Skin of body (tissue), 2 donors: Measurements from ENCODE around the gene SNX4. TPM values are rescaled to one million over a fixed set of nuclear protein-coding genes. Genes with fewer than 3 reads are reported as not detected.
"Not testable (repeated sequence)": the region's sequence is repeated elsewhere in the genome, so short reads cannot be mapped to it uniquely, and the experiment has no call there.

Source experiments
- DNase-seq: peaks from one replicate; lab custom pipeline; 2025; lab: John Stamatoyannopoulos, UW
- total RNA-seq: library from RNA; depleted of rRNA; stranded (reverse); fragments of >200 nt; gene quantifications from one replicate; pipeline ENCODE4 v1.2.3, GENCODE V29; 2014

The SNX4 gene
- total RNA-seq: 36.1 TPM

DNA sequence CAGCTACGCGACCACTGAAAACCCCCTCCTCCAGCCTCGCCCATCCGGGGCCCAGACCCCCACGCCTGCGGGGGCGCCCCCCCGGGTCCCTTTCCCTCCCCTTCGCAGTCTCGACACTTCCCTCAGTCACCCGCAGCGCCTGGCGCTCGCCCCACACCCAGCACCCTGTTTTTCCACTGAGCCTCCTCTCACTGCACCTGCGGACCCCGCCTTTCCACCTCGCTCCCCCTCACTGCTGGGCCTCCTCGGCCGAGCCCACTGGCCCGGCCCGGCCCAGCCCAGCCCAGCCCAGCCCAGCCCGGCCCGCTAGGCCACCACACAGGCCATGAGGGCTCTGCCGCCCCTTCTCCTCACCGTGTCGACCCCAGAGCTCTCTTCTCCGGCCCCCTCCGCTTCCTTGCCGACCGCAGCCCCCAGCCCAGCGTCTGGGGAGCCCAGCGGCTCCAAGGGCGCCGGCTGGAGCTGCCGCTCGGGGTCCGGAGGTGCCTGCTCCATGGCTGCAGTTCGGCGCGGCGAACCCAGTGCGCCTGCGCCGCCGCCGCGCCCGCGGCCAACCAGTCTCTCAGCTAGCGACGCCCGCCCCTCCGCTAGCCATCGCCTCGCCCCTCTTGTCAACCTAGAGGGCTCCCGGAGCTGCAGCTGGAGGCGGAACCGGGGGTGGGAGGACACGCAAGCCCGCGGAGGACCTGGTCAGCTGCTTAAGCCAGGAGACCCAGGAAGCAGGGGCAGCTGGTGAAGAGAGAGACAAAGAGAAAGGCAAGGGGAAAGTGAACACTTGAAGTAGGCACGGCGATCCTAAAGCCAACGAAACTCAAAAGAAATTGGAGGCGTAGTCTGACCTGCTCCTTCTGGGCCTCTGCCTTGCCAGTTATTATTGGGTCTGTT is at the start of gene SNX4:
Gene SNX4, minus strand, starts transcription at position 525 of the 885 bp plus-strand sequence. Its CDS starts 30 bp downstream, at position 495.
- peak; percentile 76 for DNase-seq

GRCh38 chr3:125556314-125556713 is 36.3 kb upstream of the SNX4 start:
- no peak for DNase-seq

- DNase-seq: no peak
Observed at GRCh38 chr3:125552401-125552800, 32.4 kb upstream of the SNX4 start.

- DNase-seq: no peak
Observed at GRCh38 chr3:125528920-125529319, 8.9 kb upstream of the SNX4 start.

- DNase-seq: no peak
Observed at GRCh38 chr3:125525153-125525552, 5.2 kb upstream of the SNX4 start.

GRCh38 chr3:125520563-125520919 is 539 bp upstream of the SNX4 start:
- not testable (repeated sequence) for DNase-seq

- no peak for DNase-seq
Observed at GRCh38 chr3:125515421-125515820, 4.6 kb downstream of the SNX4 start.

- no peak for DNase-seq
Observed at GRCh38 chr3:125513490-125514115, 6.4 kb downstream of the SNX4 start.

DNA sequence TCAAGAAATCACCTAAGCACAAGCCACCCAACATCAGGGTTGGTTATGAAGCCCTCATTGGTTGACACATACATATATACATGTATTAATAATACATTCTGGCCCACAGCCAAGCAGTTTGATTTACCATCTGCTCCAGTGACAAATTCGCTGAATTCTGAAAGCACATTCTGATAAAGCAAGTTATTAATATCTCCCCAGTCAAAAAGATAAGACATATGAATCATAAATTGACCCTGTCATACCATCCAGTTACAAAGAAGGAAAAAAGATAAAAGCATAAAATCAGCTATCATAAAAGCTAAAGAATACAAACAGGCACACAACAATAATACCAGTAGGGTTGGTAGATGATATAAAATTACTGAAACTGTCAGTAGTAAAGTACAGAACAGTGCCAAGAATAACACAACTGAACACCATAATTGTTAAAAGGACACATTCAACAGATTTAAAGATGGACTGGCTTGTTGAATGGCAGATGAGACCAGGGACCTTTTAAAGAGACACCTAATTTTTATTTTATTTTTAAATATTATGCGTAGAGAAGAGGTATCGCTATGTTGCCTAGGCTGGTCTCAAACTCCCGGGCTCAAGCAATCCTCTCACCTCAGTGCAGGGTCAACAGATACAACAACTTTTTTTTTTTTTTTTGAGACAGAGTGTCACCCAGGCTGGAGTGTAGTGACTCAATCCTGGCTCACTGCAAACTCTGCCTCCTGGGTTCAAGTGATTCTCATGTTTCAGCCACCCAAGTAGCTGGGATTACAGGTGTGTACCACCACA is 7.7 kb downstream of the SNX4 start:
- DNase-seq: no peak

DNA sequence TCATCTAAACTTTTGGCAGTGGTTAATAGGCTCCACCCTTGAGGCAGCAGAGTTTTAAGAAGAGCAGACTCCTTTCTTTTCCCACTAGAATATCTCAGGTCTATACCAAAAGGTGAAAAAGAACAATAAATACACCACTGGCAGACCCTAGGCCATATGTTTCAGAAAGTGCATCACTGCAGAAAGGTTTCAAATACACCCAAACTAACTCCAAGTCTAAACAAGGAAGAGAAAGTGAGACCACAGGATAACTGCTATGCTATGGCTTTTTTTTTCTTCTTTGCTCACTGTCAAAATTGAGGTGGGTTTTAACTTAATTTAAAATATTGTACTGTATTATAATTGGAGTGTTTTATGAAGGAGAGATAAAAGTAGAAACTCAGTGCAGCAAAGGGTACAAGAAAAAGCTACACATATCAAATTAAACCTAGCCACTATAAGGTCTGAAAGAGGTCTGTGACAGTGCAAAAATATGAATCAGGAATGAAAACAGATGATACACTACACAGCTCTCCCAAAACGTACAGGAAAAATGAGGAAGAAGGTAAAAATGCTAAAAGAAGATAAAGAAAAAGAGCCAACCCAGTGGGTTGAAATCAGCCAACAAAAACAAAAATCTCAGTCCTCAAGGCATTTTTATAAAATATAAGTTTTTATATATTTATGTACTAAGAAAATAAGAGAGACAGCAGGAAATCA is 8.4 kb downstream of the SNX4 start:
- DNase-seq: no peak

GRCh38 chr3:125507128-125507527 is 12.9 kb downstream of the SNX4 start:
- DNase-seq: no peak

DNA sequence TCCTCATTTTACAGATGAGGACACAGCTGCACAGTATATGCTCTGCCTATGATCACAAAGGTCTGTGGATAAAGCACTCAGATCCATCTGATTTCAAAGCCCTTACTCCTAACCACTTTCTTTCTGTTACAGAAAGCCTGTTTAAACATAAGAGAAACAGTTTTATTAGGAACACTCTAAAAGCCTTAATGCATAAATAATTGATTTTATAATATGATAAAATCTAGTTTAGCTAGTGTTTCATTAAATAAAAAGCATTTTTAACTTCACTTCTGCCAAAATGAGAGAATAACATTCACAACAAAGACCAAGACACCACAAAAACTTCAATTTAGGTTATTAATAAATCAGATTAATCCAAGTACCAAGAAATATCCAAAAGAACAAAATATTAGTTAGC is 21.4 kb downstream of the SNX4 start:
- no peak for DNase-seq

GRCh38 chr3:125496701-125497100 is 23.3 kb downstream of the SNX4 start:
- no peak for DNase-seq

- DNase-seq: no peak
Observed at GRCh38 chr3:125482406-125482805, 37.6 kb downstream of the SNX4 start.

DNA sequence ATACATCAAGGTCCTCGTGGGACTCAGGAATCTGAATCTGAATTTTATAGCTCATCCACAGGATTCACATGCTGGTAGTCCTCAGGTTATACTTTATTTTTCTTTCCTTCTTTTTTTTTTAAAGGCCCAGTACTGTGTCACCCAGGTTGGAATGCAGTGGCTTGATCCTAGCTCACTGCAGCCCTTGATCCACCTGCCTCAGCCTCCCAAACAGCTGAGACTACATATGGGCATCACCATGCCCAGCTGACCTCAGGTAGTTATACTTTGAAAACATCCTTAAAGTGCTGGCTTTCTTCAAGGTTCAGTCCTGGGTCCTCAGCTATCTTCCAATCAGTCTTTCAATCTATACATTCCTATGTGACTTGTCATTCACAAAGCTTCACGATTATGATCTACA is 38.2 kb downstream of the SNX4 start:
- no peak for DNase-seq

- not testable (repeated sequence) for DNase-seq
Observed at GRCh38 chr3:125481375-125481759, 38.6 kb downstream of the SNX4 start.

DNA sequence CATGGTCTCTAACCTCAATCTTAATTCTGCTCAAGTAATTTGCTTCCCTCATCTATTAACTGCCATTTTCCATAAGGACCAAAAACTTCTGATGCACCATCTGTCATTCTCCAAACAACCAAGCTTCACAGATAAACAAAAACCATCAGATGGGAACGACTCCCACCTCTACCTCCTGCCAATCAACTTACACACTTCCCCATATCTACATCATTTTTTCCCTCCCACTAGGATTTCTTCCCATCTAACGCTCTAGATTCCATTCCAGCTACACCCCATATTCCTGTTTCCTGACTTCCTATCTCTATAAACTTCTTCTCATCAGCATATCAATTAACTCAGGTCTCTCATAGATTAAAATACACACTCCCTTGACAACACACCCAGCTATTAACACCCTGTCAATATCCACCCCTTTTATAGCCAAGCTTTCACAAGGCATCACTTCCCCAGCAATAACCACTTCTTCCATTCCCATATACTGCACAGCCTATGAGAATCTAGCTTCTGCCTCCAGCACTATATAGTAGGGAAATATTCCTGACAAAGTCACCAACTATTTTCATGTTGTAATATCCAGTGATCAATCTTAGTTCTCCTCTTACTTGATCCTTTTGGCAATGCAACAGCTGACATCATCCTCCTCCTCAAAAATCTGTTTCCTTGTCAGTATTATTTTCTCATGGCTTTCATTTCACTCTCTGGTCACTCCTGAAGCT is 39.2 kb downstream of the SNX4 start:
- DNase-seq: no peak

- DNase-seq: no peak
Observed at GRCh38 chr3:125479091-125479490, 40.9 kb downstream of the SNX4 start.

- no peak for DNase-seq
Observed at GRCh38 chr3:125478326-125478725, 41.7 kb downstream of the SNX4 start.

GRCh38 chr3:125477701-125478100 is 42.3 kb downstream of the SNX4 start:
- DNase-seq: no peak

DNA sequence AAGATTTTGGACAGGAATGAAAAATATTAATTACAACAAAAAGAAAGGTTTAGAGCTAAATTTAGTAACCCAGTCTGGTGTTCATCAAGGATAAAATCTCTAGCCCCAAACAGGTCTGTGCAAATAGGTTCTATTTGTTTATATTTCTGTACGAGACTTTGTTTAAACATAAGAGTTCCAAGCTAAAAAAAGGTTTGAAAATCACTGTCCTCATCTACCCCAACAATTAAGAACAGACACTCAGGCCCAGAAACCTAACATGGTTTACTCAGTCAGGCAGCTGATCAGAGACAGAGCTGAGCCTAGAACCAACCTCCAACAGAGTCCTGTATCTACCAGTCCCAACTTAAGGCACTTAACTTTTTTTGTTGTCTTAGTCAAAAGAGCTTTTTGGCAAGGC is 49.3 kb downstream of the SNX4 start:
- DNase-seq: no peak
